ENCODE data around the gene HDAC10. TPM values are rescaled to one million over a fixed set of nuclear protein-coding genes. Genes with fewer than 3 reads are reported as not detected.
A peak's percentile ranks its signal among the peaks of the same experiment; 100 is the strongest.

Gene HDAC10
- total and polyA plus RNA-seq, 7 donors, result 7.2 to 47.4 (median 12.5) TPM

DNA sequence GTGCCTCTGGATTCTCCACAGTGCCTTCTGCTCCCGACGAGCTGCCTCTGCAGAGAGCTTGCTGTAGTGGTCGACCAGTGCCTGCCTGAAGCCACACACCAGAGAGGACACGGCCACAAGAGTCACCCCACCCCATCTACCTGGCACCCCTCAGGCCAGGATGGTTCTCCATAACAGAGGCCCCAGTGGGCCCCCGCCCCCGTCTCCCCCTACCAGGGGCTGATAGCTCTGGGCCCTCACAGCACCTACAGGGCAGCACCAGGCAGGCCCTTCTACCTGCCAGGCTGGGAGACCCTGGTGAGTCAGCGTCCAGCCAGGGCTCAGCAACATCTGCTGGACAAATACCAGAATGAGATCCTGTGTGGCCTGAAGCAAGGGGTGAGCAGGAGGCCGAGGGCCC, 28.6 kb downstream of the HDAC10 start:
- TF ChIP-seq, protein P1, sequence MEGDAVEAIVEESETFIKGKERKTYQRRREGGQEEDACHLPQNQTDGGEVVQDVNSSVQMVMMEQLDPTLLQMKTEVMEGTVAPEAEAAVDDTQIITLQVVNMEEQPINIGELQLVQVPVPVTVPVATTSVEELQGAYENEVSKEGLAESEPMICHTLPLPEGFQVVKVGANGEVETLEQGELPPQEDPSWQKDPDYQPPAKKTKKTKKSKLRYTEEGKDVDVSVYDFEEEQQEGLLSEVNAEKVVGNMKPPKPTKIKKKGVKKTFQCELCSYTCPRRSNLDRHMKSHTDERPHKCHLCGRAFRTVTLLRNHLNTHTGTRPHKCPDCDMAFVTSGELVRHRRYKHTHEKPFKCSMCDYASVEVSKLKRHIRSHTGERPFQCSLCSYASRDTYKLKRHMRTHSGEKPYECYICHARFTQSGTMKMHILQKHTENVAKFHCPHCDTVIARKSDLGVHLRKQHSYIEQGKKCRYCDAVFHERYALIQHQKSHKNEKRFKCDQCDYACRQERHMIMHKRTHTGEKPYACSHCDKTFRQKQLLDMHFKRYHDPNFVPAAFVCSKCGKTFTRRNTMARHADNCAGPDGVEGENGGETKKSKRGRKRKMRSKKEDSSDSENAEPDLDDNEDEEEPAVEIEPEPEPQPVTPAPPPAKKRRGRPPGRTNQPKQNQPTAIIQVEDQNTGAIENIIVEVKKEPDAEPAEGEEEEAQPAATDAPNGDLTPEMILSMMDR (IDR thresholded peaks at IDR 0.05), result no peak
- no peak for TF ChIP-seq EP300 (IDR thresholded peaks at IDR 0.05)
- TF ChIP-seq POLR2AphosphoS5 (IDR thresholded peaks at IDR 0.05), result no peak
- no peak for TF ChIP-seq POLR2A (IDR thresholded peaks at IDR 0.05)
- peaks cover 54 to 89% (median 77%) of the 10 kb centered on the region in 4 donors for H3K36me3 ChIP-seq
- no peaks in the 10 kb centered on the region for H3K9me3 ChIP-seq
- H3K27me3 ChIP-seq, result no peaks in the 10 kb centered on the region
- H3K4me3 ChIP-seq, result no peak overlapping the region
- peak; percentile 59 for DNase-seq
- no peak overlapping the region for H3K27ac ChIP-seq
- peaks cover 0 to 14% (median 8%) of the 10 kb centered on the region in 4 donors for H3K4me1 ChIP-seq
- WGBS, 2 donors, result 93 to 95% methylated on average over 8 of the region's 8 CpGs
- intact Hi-C loops (cut with DNase I), result no loop called here

- Histone ChIP-seq H3K4me3 (no peak overlapping the region), H3K9me3 (no peaks in the 10 kb centered on the region), H3K36me3 (peaks cover 62 to 92% (median 84%) of the 10 kb centered on the region in 4 donors), H3K27ac (no peak overlapping the region), H3K27me3 (no peaks in the 10 kb centered on the region), H3K4me1 (peaks cover 0 to 14% (median 8%) of the 10 kb centered on the region in 4 donors)
- 95% methylated on average over 19 of the region's 19 CpGs for WGBS, 2 donors
- DNase-seq, result peak; percentile 63
- intact Hi-C loops (cut with DNase I), result no loop called here
- TF ChIP-seq POLR2AphosphoS5 (IDR thresholded peaks at IDR 0.05), result no peak
- no peak for TF ChIP-seq POLR2A (IDR thresholded peaks at IDR 0.05)
- no peak for TF ChIP-seq EP300 (IDR thresholded peaks at IDR 0.05)
- TF ChIP-seq, protein P1 (IDR thresholded peaks at IDR 0.05), result no peak
These were observed 29.4 kb downstream of the HDAC10 start for GRCh38 chr22:50221410-50222300.

DNA sequence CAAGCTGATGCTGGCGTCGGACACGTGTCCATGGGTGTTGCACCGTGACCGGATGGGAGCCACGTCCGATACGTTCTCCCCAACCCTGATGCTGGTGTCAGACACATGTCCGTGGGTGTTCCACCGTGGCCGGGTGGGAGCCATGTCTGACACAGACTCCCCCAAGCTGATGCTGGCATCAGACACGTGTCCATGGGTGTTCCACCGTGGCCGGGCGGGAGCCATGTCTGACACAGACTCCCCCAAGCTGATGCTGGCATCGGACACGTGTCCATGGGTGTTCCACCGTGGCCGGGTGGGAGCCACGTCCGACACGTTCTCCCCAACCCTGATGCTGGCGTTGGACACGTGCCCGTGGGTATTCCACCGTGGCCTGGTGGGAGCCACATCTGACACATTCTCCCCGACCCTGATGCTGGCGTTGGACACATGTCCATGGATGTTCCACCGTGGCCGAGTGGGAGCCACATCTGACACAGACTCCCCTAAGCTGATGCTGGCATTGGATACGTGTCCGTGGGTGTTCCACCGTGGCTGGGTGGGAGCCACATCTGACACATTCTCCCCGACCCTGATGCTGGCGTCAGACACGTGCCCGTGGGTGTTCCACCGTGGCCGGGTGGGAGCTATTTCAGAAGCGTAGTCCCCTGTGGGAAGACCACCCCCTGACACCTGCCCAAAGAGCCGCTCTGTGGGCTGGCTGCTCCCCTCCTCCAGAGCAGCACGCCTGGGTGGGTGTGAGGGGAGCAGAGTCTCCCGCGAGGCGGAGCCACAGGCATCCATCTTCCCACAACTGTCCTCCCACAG, 30.3 kb downstream of the HDAC10 start:
- intact Hi-C loops (cut with DNase I), result no loop called here
- Histone ChIP-seq H3K27me3 (no peaks in the 10 kb centered on the region), H3K9me3 (no peaks in the 10 kb centered on the region), H3K36me3 (peaks cover 67 to 92% (median 84%) of the 10 kb centered on the region in 4 donors), H3K4me3 (no peak overlapping the region), H3K4me1 (peaks cover 0 to 14% (median 8%) of the 10 kb centered on the region in 4 donors), H3K27ac (no peak overlapping the region)
- TF ChIP-seq EP300 (IDR thresholded peaks at IDR 0.05), result no peak
- TF ChIP-seq, protein P1 (IDR thresholded peaks at IDR 0.05), result no peak
- no peak for TF ChIP-seq POLR2A (IDR thresholded peaks at IDR 0.05)
- TF ChIP-seq POLR2AphosphoS5 (IDR thresholded peaks at IDR 0.05), result no peak
- peak; percentile 68 for DNase-seq
- 97% methylated on average over 45 of the region's 45 CpGs for WGBS, 2 donors

DNA sequence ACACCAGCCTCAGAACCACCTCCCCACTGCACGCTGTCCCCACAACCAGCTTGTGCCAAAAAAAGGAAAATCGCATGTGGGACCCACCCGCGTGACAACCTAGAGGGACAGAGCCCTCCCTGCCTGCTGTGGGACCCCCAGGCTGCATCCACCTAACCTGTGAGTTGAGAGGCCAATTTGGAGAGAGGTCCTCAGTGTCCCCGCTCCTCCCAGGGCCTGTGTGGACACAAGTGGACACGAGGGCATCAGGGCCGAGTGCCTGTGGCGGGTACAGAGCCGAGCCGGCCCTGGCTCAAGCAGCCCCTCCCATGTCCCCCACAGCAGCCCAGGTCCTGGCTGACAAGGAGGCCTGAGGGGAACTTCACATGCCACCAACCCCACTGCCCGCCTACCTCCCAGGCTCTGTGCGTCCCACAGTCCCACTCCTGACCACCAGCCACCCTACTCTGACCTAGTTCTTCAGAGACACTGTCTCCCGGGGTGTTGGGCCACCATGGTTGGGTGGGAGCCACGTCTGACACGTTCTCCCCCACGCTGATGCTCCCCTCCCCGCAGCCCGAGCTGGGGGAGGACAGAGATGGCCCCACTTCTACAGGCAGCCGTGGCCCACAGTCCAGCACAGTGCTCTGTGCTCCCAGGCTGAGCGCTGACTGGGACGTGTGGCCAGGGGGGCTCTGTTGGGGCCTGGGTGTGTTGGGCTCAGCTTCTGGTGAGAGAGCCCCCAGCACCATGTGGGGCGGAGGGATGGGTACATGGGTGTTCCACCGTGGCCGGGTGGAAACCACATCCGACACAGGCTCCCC, 31.1 kb downstream of the HDAC10 start:
- Histone ChIP-seq H3K4me3 (no peak overlapping the region), H3K4me1 (peaks cover 0 to 14% (median 8%) of the 10 kb centered on the region in 4 donors), H3K36me3 (peaks cover 63 to 92% (median 78%) of the 10 kb centered on the region in 4 donors), H3K27ac (peak overlapping the region in 2 of 4 donors; percentile 40), H3K9me3 (no peaks in the 10 kb centered on the region), H3K27me3 (no peaks in the 10 kb centered on the region)
- WGBS, 2 donors, result 81 to 91% methylated on average over 25 of the region's 25 CpGs
- DNase-seq, result no peak
- intact Hi-C loops (cut with DNase I), result no loop called here
- TF ChIP-seq, protein P1 (IDR thresholded peaks at IDR 0.05), result no peak
- no peak for TF ChIP-seq POLR2A (IDR thresholded peaks at IDR 0.05)
- TF ChIP-seq POLR2AphosphoS5 (IDR thresholded peaks at IDR 0.05), result no peak
- TF ChIP-seq EP300 (IDR thresholded peaks at IDR 0.05), result no peak
